Tibial artery (tissue), 4 donors: ENCODE measurements around the gene C1QL4.

Experiments
- DNase-seq, 2 donors: peaks; one replicate each; pipeline ENCODE4 v3.0.0-alpha.2; 2019
- H3K27ac ChIP-seq, 2 donors: fragments of 200-600 bp; sonication (generic) in 1 of 2; 1 replicate in 1 of 2; 2 replicates in 1 of 2; pipeline ENCODE4 v1.5.1; 2018 to 2019; ENCODE audit warnings: mild to moderate bottlenecking in 1 of 2
- H3K27me3 ChIP-seq, 2 donors: fragments of 200-600 bp; sonication (generic) in 1 of 2; one replicate each; pipeline versions ENCODE4 v1.5.1 to v1.6.0; 2016 to 2019
- H3K36me3 ChIP-seq, 3 donors: fragments of 200-600 bp; sonication (generic) in 2 of 3; one replicate each; pipeline ENCODE4 v1.5.1; 2016 to 2019; ENCODE audit warnings: mild to moderate bottlenecking in 2 of 3
- H3K4me1 ChIP-seq, 4 donors: fragments of 200-600 bp; sonication (generic) in 2 of 4; 1 replicate in 3 of 4; 2 replicates in 1 of 4; pipeline ENCODE4 v1.5.1; 2016 to 2019
- H3K4me3 ChIP-seq, 2 donors: fragments of 200-600 bp; sonication (generic) in 1 of 2; 1 replicate in 1 of 2; 2 replicates in 1 of 2; pipeline ENCODE4 v1.5.1; 2018 to 2019; ENCODE audit warnings: mild to moderate bottlenecking in 2 of 2
- H3K9me3 ChIP-seq, 3 donors: fragments of 200-600 bp; sonication (generic) in 1 of 3; one replicate each; pipeline ENCODE4 v1.5.1; 2016 to 2019
- intact Hi-C: fragments of 100-400 bp; cut with DNase I; formaldehyde crosslinking; loops from one replicate; pipeline ENCODE4 v1.15.0; 2023; ENCODE audit warnings: low total_unique reads
- TF ChIP-seq, protein P1 (sequence below), 2 experiments: fragments of 200-600 bp in 1 of 2; fragments of 450-650 bp in 1 of 2; IDR thresholded peaks; one replicate each; pipeline ENCODE4 v1.5.1; 2017 to 2019; ENCODE audit warnings: antibody characterized with exemption in 2 of 2, mild to moderate bottlenecking in 1 of 2, moderate library complexity in 1 of 2

Gene C1QL4

DNA sequence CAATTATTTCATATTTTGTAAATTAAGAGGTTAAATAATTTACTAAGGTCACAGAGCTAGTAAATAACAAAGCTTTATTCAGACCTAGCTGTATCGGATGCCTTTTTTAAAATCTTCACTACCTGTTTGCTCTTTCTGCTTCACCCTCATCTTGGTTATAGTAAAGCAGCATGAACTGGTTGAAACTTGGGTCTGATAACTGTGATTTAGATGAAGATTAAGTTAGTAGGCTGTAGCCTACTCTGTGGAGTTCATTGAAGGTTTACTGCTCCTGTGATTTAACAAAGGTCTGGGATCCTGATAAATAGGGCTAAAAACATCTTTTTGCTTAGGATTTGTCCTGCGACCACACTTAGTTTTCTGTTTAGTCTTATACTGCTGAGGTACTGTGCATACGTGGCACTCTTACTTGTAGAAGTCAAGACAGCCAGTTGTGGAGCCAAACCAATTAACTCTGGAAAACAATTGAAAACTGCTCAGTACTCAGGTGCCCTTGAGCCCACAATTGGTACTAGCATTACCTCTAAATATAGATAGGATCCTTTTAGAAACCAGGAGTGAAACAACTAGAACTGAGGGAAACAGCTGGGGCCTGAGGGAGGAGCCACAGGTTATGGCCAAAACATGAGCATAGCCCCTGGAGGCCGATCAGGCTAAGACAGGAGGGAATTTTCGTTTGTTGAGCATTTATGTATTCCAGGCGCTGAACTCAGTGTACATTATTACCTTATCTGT is 32.6 kb upstream of the C1QL4 start:
- peak overlapping the region; percentile 38 to 43 for H3K27ac ChIP-seq
- no peak for DNase-seq
- intact Hi-C loops: loop anchor here (5.0 kb wide), 1 partner anchor 373 kb away; the partner anchor contains the start of gene TMBIM6
- H3K27me3 ChIP-seq: no peaks in the 10 kb centered on the region
- no peaks in the 10 kb centered on the region for H3K9me3 ChIP-seq
- no peaks in the 10 kb centered on the region for H3K36me3 ChIP-seq
- H3K4me1 ChIP-seq: peaks cover 0 to 28% (median 16%) of the 10 kb centered on the region in 4 donors
- TF ChIP-seq, protein P1, sequence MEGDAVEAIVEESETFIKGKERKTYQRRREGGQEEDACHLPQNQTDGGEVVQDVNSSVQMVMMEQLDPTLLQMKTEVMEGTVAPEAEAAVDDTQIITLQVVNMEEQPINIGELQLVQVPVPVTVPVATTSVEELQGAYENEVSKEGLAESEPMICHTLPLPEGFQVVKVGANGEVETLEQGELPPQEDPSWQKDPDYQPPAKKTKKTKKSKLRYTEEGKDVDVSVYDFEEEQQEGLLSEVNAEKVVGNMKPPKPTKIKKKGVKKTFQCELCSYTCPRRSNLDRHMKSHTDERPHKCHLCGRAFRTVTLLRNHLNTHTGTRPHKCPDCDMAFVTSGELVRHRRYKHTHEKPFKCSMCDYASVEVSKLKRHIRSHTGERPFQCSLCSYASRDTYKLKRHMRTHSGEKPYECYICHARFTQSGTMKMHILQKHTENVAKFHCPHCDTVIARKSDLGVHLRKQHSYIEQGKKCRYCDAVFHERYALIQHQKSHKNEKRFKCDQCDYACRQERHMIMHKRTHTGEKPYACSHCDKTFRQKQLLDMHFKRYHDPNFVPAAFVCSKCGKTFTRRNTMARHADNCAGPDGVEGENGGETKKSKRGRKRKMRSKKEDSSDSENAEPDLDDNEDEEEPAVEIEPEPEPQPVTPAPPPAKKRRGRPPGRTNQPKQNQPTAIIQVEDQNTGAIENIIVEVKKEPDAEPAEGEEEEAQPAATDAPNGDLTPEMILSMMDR (IDR thresholded peaks at IDR 0.05): peak; percentile 27
- no peak overlapping the region for H3K4me3 ChIP-seq

DNA sequence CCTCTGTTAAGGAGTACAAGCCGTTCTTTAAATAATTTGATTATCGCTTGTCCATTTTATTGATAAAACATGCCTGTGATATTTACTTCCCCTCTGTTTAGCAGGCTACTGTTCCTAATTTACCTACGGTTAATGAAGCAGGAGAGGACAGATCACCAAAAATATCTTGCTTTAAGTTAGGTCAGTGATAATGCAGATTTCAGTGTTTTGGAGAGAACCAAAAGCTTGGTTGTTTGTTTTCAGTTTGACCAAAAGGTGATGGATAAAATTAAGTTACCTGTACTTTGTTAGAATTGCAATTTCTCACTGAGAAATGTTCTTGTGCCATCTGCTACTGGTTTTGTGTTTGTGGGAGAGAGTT is 31.2 kb upstream of the C1QL4 start:
- Histone ChIP-seq H3K36me3 (no peaks in the 10 kb centered on the region), H3K27me3 (no peaks in the 10 kb centered on the region), H3K9me3 (no peaks in the 10 kb centered on the region), H3K4me3 (peak overlapping the region; percentile 86 to 93), H3K27ac (peak overlapping the region; percentile 82 to 90), H3K4me1 (peaks cover 0 to 28% (median 16%) of the 10 kb centered on the region in 4 donors)
- intact Hi-C loops: loop anchor here (5.0 kb wide), 1 partner anchor 374 kb away; the partner anchor contains the start of gene TMBIM6
- TF ChIP-seq, protein P1 (IDR thresholded peaks at IDR 0.05): no peak
- no peak for DNase-seq

DNA sequence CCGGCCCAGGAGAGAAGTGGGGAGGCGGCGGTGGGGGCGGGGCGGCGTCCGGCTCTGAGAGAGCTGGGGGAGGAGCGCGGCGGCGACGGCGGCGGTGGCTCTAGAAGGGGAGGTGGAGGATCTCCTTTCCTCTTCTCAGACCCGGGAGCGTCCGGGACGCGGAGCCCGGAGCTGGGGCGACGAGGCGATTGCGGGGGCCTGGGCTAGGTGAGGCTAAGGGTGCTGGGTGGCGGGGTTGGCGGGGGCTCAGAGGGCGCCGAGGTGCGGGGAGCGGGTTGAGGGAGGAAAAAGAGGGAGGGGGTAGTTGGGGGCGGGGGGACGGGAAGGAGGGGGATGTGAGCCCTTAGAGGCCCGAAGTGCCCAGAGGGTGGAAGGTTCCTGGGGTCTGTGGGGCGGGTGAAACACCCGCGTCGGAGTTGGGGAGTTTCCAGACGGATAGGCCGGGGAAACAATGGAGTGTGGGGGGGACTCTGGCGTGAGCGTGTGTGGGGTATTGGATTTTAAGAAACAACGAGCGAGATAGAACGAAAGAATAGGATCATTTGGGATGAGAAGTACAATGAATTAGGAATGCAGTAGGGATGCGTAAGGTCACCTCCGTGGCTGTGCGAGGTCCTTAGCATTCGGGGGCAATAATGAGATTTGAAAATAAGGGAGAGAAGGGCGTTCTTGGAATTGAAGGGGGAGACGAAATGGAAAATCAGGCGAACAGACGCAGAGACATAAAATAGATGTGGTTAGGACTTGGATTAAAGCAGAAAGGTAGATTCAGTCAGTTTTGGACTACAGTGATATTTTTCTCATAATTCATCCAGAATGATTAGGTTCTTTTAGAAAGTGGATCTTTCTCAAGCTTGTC is 30.6 kb upstream of the C1QL4 start, which contains the start of gene SPATS2:
TSS of gene SPATS2 (plus strand) at position 82 of the 859 bp plus-strand sequence. CDS start 93,551 bp downstream, outside the sequence.
- Histone ChIP-seq H3K27ac (peak within 1 kb of the TSS; percentile 82 to 90), H3K27me3 (no peaks in the 10 kb centered on the region), H3K36me3 (no peaks in the 10 kb centered on the region), H3K4me3 (peak within 1 kb of the TSS; percentile 86 to 93), H3K4me1 (peaks cover 0 to 28% (median 16%) of the 10 kb centered on the region in 4 donors), H3K9me3 (no peaks in the 10 kb centered on the region)
- TF ChIP-seq, protein P1 (IDR thresholded peaks at IDR 0.05): no peak
- peak; percentile 92 to 94 for DNase-seq
- intact Hi-C loops: loop anchor here (5.0 kb wide), 1 partner anchor 375 kb away; the partner anchor contains the start of gene TMBIM6

DNA sequence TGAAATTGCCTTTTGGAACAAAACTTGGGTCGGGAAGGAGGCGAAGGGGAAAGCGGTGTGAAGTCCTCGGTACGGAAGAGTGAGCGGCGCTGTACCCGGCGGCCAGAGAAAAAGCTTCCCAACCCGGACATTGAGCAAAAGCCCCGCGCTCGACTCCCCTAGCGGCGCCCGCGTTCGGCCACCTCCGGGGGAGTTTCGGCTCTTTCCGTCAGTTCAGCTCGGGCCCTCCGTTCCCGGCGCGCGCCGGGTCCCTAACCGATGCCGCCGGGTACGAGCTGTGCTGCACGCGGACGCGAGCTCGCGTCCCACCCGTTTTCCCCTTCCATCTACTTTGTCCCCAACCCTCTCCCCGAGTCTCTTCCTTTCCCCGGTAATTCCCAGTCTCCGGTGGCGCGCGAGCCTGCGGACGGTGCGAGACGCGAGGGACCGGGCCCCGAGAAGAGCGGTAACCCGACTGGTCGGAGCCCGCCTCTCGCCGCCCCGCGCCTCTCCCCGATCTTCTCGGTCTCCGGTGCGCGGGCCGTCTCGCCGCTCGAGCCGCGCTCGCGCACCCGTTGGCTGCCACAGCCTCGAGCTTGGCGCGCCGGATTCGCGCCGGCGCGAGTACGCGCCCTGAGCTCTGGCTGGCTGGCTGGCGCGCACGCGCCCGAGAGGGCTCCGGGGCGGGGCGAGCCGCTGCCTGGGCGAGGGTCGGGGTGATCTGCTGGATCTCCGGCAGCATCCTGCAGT is 29.8 kb upstream of the C1QL4 start:
- Histone ChIP-seq H3K4me1 (peaks cover 0 to 28% (median 16%) of the 10 kb centered on the region in 4 donors), H3K27me3 (no peaks in the 10 kb centered on the region), H3K4me3 (peak overlapping the region; percentile 86 to 93), H3K27ac (peak overlapping the region; percentile 82 to 90), H3K9me3 (no peaks in the 10 kb centered on the region), H3K36me3 (no peaks in the 10 kb centered on the region)
- TF ChIP-seq, protein P1 (IDR thresholded peaks at IDR 0.05): peak; percentile 25 to 30
- peak; percentile 79 to 92 for DNase-seq
- intact Hi-C loops: loop anchor here (5.0 kb wide), 1 partner anchor 375 kb away; the partner anchor contains the start of gene TMBIM6

DNA sequence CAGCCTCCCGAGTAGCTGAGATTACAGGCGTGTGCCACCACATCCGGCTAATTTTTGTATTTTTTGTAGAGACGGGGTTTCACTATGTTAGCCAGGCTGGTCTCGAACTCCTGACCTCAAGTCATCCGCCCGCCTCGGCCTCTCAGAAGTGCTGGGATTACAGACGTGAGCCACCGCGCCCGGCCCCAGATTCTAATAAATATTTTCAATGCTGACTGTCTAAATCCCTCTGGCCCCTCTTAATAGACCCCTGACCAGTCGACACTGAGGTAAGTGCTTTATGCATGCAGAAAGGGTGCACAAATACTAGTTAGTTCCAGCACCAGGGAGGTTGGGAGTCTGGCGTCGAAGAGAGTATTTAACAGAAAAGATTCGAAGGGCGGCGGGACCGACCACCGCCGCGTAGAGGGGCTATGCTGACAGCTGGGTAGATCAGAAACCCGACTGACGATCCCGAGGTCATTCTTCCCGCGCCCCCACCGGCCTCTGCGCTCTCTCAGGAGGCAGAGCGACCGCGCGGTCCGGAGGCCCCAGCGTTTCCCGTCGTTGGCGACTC is 29.2 kb upstream of the C1QL4 start:
- intact Hi-C loops: loop anchor here (5.0 kb wide), 1 partner anchor 376 kb away; the partner anchor contains the start of gene TMBIM6
- no peaks in the 10 kb centered on the region for H3K36me3 ChIP-seq
- peaks cover 0 to 28% (median 16%) of the 10 kb centered on the region in 4 donors for H3K4me1 ChIP-seq
- H3K9me3 ChIP-seq: no peaks in the 10 kb centered on the region
- no peaks in the 10 kb centered on the region for H3K27me3 ChIP-seq
- TF ChIP-seq, protein P1 (IDR thresholded peaks at IDR 0.05): no peak
- H3K27ac ChIP-seq: peak overlapping the region; percentile 82 to 90
- no peak for DNase-seq
- H3K4me3 ChIP-seq: peak overlapping the region; percentile 86 to 93
